ENCODE data around the gene IFIT1. TPM values are rescaled to one million over a fixed set of nuclear protein-coding genes. Genes with fewer than 3 reads are reported as not detected.
"Not testable (repeated sequence)": the region's sequence is repeated elsewhere in the genome, so short reads cannot be mapped to it uniquely, and the experiment has no call there.

The IFIT1 gene
- total RNA-seq, 2 experiments from 2014 or later: 45.7 to 48.4 TPM

DNA sequence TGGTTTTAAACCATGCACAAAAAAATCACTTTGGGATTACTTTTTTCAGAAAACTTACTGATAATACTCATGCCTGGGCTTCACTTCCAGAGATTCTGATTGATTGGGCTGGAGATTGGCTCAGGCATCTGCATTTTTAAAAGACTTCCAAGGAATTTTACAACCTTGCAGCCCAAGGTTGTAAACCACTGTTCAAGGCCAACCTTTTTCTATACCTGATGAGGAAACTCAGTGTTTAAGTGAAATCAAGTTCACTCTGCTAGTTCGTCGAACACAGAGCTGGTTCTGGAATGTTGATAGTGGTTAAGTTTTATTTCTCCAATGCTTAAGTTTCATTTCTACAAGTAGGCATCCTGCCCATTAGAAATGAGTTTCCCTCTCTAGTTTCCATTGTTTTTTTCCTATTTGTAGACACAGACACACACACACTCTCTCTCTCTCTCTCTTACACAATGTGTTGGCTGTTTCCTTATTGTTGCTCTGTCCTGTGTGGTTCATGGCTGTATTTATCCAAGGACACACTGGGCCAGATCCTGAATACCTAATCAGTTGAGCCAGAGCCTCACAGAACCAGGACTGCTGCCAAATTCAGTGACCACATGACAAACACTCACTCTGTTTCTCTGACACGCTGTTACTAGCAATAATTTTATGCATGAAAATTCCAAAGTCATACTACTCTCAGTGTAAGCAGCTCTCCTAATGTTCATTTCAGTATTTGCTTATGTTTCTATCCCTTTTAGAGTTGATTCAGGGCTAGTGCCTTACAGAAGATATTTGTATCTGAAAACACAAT lies 18.3 kb upstream of the IFIT1 start:
- no peak for DNase-seq
- H3K27ac Mint-ChIP-seq: no peak overlapping the region
- H3K9me3 Mint-ChIP-seq: no peaks in the 10 kb centered on the region
- POLR2A ChIA-PET: no interaction called here
- H3K4me1 Mint-ChIP-seq: peaks cover 7% of the 10 kb centered on the region
- ATAC-seq (ENCODE audit: low read depth): no peak
- peaks cover 1% of the 10 kb centered on the region for H3K36me3 Mint-ChIP-seq
- peaks cover 11% of the 10 kb centered on the region for H3K27me3 Mint-ChIP-seq
- no peak overlapping the region for H3K4me3 Mint-ChIP-seq

DNA sequence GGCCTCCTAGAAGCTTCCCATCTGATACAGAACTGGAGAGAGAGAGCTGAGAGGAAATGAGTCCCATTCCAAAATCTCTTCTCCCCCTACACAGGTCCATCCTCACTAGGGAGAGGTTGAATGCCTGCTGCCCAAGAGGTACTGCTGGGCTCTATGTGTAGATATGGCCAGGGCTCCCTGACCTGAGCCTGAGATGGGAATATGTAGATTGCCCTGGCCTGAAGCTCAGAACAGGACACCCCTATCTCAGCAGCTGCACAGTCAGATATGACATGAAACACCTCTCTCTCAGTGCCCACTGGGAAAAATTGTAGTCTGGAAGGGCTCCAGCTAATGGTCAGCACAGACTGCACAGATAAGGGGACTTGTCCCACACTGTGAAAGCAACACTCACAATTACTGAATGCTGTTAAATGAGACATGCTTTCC lies 17.7 kb upstream of the IFIT1 start:
- Mint-ChIP-seq H3K9me3 (no peaks in the 10 kb centered on the region), H3K36me3 (peaks cover 1% of the 10 kb centered on the region), H3K4me1 (peaks cover 3% of the 10 kb centered on the region), H3K27ac (no peak overlapping the region), H3K27me3 (peaks cover 11% of the 10 kb centered on the region), H3K4me3 (no peak overlapping the region)
- ATAC-seq (ENCODE audit: low read depth) (no peak), DNase-seq (no peak)
- POLR2A ChIA-PET: no interaction called here

DNA sequence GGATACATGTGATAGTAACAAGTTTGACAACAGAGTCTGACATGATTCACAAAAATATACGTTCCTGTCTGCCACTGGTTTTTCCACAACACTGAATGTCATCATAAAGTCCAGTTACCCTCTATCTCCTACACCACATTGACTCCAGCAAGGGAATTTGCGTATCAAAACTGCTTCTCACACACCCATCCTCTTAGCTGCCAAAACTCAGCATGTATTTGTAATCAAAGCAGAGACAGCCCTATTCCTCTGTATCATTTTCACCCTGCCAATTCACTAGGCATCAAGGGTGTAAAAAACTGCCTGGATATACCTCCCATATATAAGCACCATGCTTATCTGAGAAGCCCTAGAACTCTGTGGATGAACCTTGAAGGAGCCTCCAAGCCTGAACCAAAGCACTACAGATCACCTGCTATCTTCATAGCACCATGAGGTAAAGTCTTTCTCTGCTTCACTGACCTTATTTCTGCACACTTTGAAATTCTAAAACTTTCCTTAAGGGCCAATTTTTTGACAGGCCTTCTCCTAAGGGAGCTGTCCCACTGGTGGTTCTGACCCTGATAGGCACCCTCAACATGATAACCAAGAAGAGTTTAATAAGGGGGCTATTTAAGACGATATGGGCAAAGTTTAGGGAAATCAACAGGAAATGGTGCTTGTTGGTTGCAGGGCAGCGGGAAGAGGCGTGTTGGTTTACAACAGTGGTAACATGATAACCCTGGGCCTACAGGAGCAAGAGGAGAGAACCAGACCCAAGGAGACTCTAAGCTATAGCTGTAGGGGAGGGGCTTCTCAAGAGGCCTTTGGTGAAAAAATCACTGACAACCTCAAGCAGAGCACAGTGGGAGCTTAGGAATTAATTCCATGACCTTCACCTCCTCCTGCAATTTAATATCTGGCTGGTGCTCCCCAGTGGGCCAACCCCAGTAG lies 14.5 kb upstream of the IFIT1 start, which contains the start of gene IFIT1B:
IFIT1B (plus strand) TSS at position 352 of the 933 bp plus-strand sequence; CDS start at position 432, 80 bp downstream.
- no peak within 1 kb of the TSS for H3K4me3 Mint-ChIP-seq
- POLR2A ChIA-PET: no interaction called here
- peaks cover 1% of the 10 kb centered on the region for H3K36me3 Mint-ChIP-seq
- H3K9me3 Mint-ChIP-seq: no peaks in the 10 kb centered on the region
- peaks cover 9% of the 10 kb centered on the region for H3K27me3 Mint-ChIP-seq
- DNase-seq (no peak), ATAC-seq (ENCODE audit: low read depth) (no peak)
- peaks cover 3% of the 10 kb centered on the region for H3K4me1 Mint-ChIP-seq
- no peak within 1 kb of the TSS for H3K27ac Mint-ChIP-seq

DNA sequence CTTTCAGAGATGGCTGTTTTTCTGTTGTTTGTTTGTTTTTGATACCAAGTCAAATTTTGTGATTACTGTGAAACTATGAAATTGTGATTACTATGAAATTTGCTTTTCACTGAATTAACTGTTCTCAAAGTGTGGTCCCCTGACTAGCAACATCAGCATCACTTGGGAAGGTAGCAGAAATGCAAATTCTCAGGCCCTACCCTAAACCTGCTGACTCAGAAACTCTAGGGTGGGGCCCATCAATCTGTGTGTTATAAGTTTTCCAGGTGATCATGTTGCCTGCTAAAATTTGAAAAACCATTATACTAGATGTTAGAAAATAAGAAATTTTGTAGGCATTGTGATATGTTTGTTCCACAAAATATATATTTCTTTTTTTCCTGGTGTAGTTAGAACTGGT lies 13.3 kb upstream of the IFIT1 start:
- Mint-ChIP-seq H3K27ac (no peak overlapping the region), H3K4me1 (peaks cover 2% of the 10 kb centered on the region), H3K36me3 (peaks cover 1% of the 10 kb centered on the region), H3K4me3 (no peak overlapping the region), H3K27me3 (peaks cover 8% of the 10 kb centered on the region), H3K9me3 (no peaks in the 10 kb centered on the region)
- POLR2A ChIA-PET: no interaction called here
- ATAC-seq (ENCODE audit: low read depth): no peak
- DNase-seq: no peak

DNA sequence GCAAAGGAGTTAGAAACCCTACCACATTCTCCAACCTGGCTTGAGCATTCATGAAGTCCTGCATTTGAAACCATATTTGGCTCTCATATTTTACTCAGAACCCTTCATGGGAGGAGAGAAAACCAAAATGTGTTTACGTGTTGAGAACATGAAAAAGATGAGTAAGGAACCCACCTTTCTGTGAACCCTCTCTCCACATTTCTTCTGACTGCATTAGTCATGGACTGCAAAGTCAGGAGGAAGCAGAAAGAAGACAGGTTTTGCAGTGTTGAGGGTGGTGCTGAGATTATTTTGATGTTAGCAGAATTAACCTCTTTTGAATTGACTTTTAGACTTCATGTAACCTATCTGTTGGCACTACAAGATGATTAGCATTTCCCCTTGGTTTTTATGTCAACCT lies 9.7 kb upstream of the IFIT1 start:
- DNase-seq (no peak), ATAC-seq (ENCODE audit: low read depth) (no peak)
- Mint-ChIP-seq H3K4me1 (no peaks in the 10 kb centered on the region), H3K4me3 (no peak overlapping the region), H3K36me3 (peaks cover 1% of the 10 kb centered on the region), H3K27me3 (no peaks in the 10 kb centered on the region), H3K27ac (no peak overlapping the region), H3K9me3 (no peaks in the 10 kb centered on the region)
- POLR2A ChIA-PET: interaction anchor here (1.7 kb wide), 1 partner anchor 9 kb away, joined by 4 read pairs; the partner anchor contains the start of gene IFIT1

DNA sequence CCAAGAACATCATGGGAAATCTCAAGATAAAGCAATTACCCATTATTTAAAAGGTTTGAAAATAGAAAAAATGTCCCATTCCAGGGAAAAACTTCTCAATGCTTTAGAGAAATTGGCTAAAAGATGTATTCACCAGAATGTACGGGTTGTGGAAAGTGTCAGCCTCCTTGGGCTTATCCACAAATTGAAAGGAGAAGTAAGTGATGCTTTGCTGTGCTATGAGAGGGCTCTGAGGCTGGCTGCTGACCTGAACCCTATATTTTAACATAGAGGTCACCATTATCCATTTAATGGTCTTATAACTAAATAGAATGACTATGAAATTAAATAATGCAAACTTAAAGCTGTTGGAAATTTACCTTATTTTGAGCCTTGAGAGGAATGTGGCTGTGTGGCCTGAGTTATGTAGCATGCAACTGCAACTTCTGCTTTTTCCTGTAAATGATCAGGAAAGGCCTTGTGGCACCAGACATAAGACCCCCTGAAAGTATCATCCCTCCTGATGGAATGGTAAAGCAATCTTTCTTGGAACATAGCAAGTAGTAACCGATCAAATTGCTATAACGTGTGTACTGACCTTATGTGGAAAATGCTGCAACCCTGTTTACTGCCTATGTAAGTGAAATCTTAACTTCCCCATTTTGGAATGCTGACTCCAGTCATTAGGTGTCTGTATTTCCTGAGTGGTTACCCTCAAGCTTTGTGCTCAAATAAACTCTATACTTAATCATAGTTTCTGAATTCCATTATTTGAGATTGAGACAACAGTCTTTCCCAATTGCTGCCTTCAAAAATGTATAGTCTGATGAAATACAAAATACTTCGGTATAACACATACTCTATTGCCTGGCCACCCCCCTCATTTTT lies 7.7 kb upstream of the IFIT1 start:
- Mint-ChIP-seq H3K27ac (no peak overlapping the region), H3K4me3 (no peak overlapping the region), H3K36me3 (no peaks in the 10 kb centered on the region), H3K27me3 (no peaks in the 10 kb centered on the region), H3K9me3 (no peaks in the 10 kb centered on the region), H3K4me1 (peaks cover 2% of the 10 kb centered on the region)
- POLR2A ChIA-PET: interaction anchor here (1.7 kb wide), 1 partner anchor 7 kb away, joined by 4 read pairs; the partner anchor contains the start of gene IFIT1
- ATAC-seq (ENCODE audit: low read depth): no peak
- no peak for DNase-seq

DNA sequence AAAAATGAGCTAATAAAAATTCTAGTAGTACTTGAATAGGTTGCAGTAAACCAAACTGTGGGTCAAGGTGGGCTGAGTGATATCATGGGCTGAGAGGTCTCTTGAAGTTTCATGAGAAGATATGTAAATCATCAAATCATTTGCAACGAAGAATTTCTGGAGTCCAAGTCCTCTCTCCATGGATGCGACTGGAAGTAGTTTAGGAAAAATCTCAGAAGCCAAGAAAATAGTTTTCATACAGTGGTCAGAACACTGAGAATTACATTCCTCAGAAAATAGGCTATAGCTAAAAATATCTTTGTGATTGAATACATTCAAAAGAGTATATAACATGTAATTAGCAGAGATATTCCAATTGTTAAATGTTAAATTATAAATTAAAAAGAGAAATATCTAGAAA lies 3.6 kb upstream of the IFIT1 start:
- ATAC-seq (ENCODE audit: low read depth) (no peak), DNase-seq (no peak)
- POLR2A ChIA-PET: interaction anchor here (0.9 kb wide), 1 partner anchor 37 kb away, joined by 4 read pairs; no protein-coding TSS in a partner anchor
- no peak overlapping the region for H3K27ac Mint-ChIP-seq
- no peaks in the 10 kb centered on the region for H3K36me3 Mint-ChIP-seq
- H3K27me3 Mint-ChIP-seq: no peaks in the 10 kb centered on the region
- no peak overlapping the region for H3K4me3 Mint-ChIP-seq
- H3K9me3 Mint-ChIP-seq: no peaks in the 10 kb centered on the region
- peaks cover 16% of the 10 kb centered on the region for H3K4me1 Mint-ChIP-seq

DNA sequence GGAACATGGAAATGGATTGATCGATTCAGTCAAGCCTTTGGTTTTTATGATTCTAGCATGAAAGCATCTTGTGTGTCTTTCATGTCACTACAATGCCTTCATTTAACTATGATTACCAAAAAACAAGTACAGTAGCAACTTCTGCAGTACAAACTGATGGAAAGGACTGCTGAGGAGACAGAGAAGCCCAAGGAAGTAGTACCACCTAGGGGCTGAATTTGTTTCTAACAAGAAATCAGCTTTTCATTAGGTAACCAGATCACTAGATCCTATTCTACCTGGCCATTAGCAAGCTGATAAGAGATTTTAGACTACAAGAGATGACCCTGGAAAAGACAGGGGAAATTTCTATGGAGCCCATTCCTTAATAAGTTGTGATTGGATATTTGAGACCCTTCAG lies 3.2 kb upstream of the IFIT1 start:
- H3K4me3 Mint-ChIP-seq: no peak overlapping the region
- H3K4me1 Mint-ChIP-seq: peaks cover 17% of the 10 kb centered on the region
- H3K9me3 Mint-ChIP-seq: no peaks in the 10 kb centered on the region
- no peaks in the 10 kb centered on the region for H3K27me3 Mint-ChIP-seq
- no peak for ATAC-seq (ENCODE audit: low read depth)
- no peak for DNase-seq
- H3K36me3 Mint-ChIP-seq: no peaks in the 10 kb centered on the region
- POLR2A ChIA-PET: interaction anchor here (0.9 kb wide), 1 partner anchor 38 kb away, joined by 4 read pairs; no protein-coding TSS in a partner anchor
- H3K27ac Mint-ChIP-seq: no peak overlapping the region

DNA sequence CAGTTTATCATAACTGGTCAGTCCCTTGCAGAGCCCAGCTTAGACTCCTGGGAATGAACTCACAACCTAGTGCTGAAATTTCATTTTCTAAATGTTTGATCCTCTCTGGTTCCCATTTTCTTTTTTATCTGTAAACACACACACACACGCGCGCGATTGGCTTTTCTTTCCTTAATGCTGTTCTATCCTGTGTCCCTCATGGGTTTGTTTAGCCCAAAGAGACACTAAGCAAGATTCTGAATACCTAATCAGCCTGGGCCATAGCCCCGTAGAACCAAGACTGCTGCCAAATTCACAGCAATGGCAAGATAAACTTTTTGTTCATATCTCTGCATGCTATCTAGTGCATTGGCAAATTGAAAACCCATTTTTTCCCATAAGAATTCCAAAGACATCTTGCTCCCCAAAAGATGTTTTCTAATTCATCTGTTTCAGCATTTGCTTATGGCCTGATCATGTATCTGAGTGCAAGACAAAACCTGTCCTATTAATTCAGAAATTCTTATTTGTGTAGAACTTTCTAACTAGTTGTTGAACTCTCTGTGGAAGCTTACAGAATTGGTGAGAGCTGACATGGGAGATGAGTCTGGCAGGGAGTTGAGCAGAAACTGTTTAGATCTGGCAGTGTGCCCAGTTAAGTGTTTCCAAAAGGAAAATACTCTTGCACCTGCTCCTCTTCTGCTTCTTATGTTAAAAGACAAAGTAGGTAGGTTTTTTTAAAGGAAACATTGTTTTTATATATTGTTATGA lies 1.8 kb upstream of the IFIT1 start:
- no peaks in the 10 kb centered on the region for H3K27me3 Mint-ChIP-seq
- DNase-seq: no peak
- peaks cover 27% of the 10 kb centered on the region for H3K4me1 Mint-ChIP-seq
- ATAC-seq (ENCODE audit: low read depth): no peak
- H3K4me3 Mint-ChIP-seq: no peak overlapping the region
- POLR2A ChIA-PET: interaction anchor here (0.9 to 4.9 kb wide), 2 partner anchors 24 to 511 kb away, joined by 3 to 170 read pairs; partner anchors contain the start of genes IFIT5 and STAMBPL1
- H3K36me3 Mint-ChIP-seq: peaks cover 8% of the 10 kb centered on the region
- H3K9me3 Mint-ChIP-seq: no peaks in the 10 kb centered on the region
- peak overlapping the region; percentile 88 for H3K27ac Mint-ChIP-seq

DNA sequence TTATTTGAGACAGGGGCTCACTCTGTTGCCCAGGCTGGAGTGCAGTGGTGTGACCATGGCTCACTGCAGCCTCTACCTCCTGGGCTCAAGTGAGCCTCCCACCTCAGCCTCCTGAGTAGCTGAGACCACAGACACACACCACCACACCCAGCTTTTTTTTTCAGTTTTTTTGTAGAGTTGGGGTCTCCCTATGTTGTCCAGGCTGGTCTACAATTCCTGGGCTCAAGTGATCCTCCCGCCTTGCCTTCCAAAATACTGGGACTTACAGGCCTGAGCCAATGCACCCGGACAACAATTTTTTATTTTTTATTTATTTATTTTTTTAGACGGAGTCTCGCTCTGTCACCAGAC lies 1.2 kb upstream of the IFIT1 start:
- peak overlapping the region; percentile 86 for H3K4me3 Mint-ChIP-seq
- ATAC-seq (ENCODE audit: low read depth): not testable (repeated sequence)
- peak overlapping the region; percentile 88 for H3K27ac Mint-ChIP-seq

DNA sequence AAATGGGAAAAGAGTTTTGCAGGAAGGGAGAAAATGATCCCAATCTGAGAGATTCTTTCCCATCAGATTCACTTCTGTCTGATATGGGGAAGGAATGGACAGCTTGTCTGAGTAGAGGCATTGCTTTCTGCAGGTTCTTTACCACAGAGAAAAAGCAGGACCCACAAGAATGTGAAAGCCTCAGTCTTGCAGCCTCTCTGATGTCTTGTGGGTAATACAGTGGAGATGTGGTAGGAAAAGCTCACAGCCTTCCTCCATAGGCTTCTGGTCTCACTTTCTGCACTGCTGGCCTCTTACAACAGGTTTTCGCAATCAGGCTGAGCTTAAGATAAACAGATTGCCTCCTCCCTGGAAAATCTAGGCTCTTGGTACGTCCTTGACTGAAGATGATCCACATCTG lies 551 bp downstream of the IFIT1 start:
- H3K27ac Mint-ChIP-seq: peak overlapping the region; percentile 88
- no peak for DNase-seq
- peak; percentile 59 for ATAC-seq (ENCODE audit: low read depth)
- H3K9me3 Mint-ChIP-seq: no peaks in the 10 kb centered on the region
- POLR2A ChIA-PET: interaction anchor here (0.6 to 4.9 kb wide), 12 partner anchors 9 to 175 kb away, joined by 3 to 170 read pairs (median 4); partner anchors contain the start of genes IFIT2, IFIT3 and IFIT5
- H3K4me1 Mint-ChIP-seq: peaks cover 37% of the 10 kb centered on the region
- peaks cover 23% of the 10 kb centered on the region for H3K36me3 Mint-ChIP-seq
- H3K27me3 Mint-ChIP-seq: no peaks in the 10 kb centered on the region
- H3K4me3 Mint-ChIP-seq: peak overlapping the region; percentile 86

More for the DNA sequence above, 1.2 kb upstream of the IFIT1 start:
- not testable (repeated sequence) for DNase-seq, H3K9me3 Mint-ChIP-seq, H3K27me3 Mint-ChIP-seq
- peaks cover 30% of the 10 kb centered on the region for H3K4me1 Mint-ChIP-seq
- H3K36me3 Mint-ChIP-seq: peaks cover 11% of the 10 kb centered on the region
- POLR2A ChIA-PET: interaction anchor here (0.9 to 4.9 kb wide), 3 partner anchors 24 to 511 kb away, joined by 3 to 170 read pairs (median 5); partner anchors contain the start of genes IFIT5 and STAMBPL1

DNA sequence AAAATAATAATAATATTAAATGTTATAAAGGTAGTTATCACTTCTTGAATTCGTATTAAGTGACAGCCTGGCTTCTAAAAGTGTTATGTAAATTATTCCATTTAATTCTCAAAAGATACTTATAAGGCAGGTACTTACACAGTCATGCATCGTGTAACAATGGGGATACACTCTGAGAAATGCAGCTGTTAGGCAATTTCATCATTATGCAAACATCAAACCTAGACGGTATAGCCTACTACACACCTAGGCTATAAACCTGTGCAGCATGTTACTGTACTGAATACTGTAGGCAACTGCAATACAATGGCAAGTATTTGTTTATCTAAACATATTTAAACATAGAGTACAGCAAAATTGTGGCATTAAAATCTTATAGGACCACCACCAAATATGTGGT lies 1.5 kb downstream of the IFIT1 start:
- H3K4me3 Mint-ChIP-seq: peak overlapping the region; percentile 86
- no peak for DNase-seq
- ATAC-seq (ENCODE audit: low read depth): no peak
- peak overlapping the region; percentile 21 for H3K27ac Mint-ChIP-seq
- H3K36me3 Mint-ChIP-seq: peaks cover 32% of the 10 kb centered on the region
- peaks cover 43% of the 10 kb centered on the region for H3K4me1 Mint-ChIP-seq
- H3K27me3 Mint-ChIP-seq: no peaks in the 10 kb centered on the region
- H3K9me3 Mint-ChIP-seq: no peaks in the 10 kb centered on the region
- POLR2A ChIA-PET: interaction anchor here (1.2 to 4.9 kb wide), 5 partner anchors 8 to 92 kb away, joined by 3 to 170 read pairs (median 28); partner anchors contain the start of genes IFIT2, IFIT3 and IFIT5

Data from activated naive CD8-positive, alpha-beta T cell treated with anti-CD3 and anti-CD28 coated beads, Interleukin-2, amount 10 ng/mL, durations not matched to agents 7 days and 5 days (primary cell).